22Rv1 (cell line): Measurements from ENCODE around the gene GDPD2.
"Not testable (repeated sequence)": the region's sequence is repeated elsewhere in the genome, so short reads cannot be mapped to it uniquely, and the experiment has no call there.

ENCODE experiments used
- ZFX ChIP-seq: fragments of 450-650 bp; IDR thresholded peaks from 2 replicates; pipeline ENCODE4 v1.6.1; 2017; ENCODE audit warnings: antibody characterized with exemption, borderline replicate concordance
- TF ChIP-seq, protein P1 (sequence below): fragments of 450-650 bp; IDR thresholded peaks from 2 replicates; pipeline ENCODE4 v1.5.1; 2017; ENCODE audit warnings: mild to moderate bottlenecking

DNA sequence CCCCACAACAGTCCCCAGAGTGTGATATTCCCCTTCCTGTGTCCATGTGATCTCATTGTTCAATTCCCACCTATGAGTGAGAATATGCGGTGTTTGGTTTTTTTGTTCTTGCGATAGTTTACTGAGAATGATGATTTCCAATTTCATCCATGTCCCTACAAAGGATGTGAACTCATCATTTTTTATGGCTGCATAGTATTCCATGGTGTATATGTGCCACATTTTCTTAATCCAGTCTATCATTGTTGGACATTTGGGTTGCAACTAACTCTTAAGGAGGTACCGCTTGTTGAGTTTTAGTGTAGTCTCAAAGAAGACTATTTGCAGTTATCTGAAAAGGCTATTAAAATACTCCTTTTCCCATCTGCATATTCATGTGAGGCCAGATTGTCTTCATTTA is 22.9 kb upstream of the GDPD2 start:
- TF ChIP-seq, protein P1, sequence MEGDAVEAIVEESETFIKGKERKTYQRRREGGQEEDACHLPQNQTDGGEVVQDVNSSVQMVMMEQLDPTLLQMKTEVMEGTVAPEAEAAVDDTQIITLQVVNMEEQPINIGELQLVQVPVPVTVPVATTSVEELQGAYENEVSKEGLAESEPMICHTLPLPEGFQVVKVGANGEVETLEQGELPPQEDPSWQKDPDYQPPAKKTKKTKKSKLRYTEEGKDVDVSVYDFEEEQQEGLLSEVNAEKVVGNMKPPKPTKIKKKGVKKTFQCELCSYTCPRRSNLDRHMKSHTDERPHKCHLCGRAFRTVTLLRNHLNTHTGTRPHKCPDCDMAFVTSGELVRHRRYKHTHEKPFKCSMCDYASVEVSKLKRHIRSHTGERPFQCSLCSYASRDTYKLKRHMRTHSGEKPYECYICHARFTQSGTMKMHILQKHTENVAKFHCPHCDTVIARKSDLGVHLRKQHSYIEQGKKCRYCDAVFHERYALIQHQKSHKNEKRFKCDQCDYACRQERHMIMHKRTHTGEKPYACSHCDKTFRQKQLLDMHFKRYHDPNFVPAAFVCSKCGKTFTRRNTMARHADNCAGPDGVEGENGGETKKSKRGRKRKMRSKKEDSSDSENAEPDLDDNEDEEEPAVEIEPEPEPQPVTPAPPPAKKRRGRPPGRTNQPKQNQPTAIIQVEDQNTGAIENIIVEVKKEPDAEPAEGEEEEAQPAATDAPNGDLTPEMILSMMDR = not testable (repeated sequence)
- not testable (repeated sequence) for TF ChIP-seq ZFX
